ENCODE data around the gene KCTD19.
A peak's percentile ranks its signal among the peaks of the same experiment; 100 is the strongest.

Gene KCTD19

DNA sequence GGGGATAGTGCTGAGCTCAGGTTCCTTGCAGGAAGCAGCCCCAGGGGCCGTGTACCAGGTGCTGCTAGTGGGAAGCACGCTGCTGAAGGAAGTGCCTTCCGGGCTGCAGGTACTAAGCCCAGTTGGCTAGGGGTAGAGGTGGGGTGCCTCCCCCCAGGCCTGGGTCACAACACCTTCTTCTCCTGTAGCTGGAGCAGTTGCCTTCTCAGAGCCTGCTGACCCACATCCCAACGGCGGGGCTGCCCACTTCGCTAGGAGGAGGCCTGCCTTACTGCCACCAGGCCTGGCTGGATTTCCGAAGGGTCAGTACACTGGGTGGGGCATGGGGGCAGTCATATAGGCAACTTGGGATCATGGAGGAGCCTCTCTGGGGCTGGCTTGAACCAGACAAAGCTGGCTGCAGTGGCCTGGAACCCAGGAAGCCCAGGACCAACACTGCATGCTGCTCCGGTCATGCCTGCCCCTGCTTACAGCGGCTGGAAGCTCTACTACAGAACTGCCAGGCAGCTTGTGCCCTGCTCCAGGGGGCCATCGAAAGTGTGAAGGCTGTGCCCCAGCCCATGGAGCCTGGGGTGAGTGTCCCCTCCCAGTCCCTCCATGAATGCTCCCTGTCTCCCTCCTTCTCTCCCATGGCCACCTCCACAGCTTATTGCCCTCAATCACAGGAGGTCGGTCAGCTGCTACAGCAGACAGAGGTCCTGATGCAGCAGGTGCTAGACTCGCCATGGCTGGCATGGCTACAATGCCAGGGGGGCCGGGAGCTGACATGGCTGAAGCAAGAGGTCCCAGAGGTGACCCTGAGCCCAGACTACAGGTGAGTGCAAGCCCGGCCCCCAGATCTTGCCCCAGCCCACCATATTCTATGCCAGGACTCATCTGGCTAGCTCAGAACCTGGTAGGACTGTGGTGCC lies 44.8 kb downstream of the KCTD19 start:
- no peak for DNase-seq

DNA sequence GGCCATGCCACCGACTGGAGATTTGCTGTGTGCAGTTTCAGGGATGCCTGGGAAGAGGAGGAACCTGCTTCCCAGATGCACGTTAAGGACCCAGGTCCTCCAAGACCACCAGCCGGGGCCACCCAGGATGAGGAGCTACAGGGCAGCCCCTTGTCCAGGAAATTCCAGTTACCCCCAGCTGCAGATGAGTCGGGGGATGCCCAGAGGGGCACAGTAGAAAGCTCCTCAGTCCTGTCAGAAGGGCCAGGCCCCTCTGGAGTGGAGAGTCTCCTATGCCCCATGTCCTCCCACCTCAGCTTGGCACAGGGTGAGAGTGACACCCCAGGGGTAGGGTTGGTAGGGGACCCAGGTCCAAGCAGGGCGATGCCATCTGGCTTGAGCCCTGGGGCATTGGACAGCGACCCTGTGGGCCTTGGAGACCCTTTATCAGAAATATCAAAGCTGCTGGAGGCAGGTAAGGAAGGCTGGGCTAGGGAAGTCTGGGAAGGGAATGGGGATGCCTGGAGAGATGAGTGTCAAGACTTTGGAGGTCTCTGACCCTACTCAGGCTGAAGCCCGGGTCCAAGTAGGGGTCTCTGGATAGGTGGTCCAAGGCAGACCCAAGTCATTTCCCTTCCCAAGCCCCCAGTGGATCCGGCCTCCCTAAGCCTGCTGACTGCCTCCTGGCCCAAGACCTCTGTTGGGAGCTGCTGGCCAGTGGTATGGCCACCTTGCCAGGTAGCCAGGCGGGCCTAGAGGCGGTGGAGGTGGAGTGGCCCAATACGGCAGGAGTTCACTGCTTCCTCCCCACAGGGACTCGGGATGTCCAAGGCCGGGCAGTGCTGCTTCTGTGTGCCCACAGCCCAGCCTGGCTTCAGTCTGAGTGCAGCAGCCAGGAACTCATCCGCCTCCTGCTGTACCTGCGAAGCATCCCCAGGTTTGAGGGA lies 46.2 kb downstream of the KCTD19 start:
- DNase-seq = no peak

GRCh38 chr16:67279296-67280089 lies 47.0 kb downstream of the KCTD19 start, which contains the start of gene PLEKHG4:
TSS of gene PLEKHG4 (plus strand) at chr16:67279532. CDS start at chr16:67280045, 513 bp downstream.
- DNase-seq = peak; percentile 25

GRCh38 chr16:67278773-67279295 lies 47.7 kb downstream of the KCTD19 start:
- no peak for DNase-seq

GRCh38 chr16:67277999-67278772 lies 48.4 kb downstream of the KCTD19 start:
- no peak for DNase-seq

DNA sequence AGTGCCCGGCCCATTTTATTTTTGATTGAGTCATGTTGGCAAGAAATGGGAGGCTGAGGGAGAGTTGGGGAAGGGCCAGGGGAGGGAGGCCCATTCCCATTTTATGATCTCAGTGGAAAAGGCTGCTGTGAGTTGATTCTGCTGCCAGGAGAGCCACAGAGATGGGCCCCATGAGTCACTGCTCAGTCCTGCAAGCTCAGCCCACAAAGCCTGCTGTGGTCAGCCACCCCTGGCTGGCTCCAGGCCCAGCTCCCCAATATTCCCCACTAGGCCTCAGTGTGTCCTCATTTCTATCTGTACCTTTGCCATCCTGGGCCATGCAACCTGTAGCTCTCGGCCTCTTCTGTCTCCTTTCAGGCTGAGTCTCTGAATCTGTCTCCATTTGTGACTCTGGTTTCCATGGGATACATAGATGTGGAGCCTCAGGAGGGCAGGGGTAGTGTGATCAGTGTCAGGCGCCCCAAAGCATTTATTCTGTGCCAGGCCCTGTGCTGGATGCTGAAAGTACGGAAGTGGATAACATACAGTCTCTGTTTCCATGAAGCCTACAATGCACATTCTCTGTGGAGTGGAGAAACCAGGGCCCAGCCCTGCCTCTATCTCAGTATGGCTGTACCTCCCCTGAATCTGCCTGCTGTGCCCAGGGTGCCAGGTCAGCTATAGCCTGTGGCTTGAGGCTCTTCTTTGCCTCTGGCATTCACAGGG lies 49.1 kb downstream of the KCTD19 start:
- no peak for DNase-seq

- no peak for DNase-seq
These were observed 51.2 kb downstream of the KCTD19 start for GRCh38 chr16:67275321-67275720.

DNA sequence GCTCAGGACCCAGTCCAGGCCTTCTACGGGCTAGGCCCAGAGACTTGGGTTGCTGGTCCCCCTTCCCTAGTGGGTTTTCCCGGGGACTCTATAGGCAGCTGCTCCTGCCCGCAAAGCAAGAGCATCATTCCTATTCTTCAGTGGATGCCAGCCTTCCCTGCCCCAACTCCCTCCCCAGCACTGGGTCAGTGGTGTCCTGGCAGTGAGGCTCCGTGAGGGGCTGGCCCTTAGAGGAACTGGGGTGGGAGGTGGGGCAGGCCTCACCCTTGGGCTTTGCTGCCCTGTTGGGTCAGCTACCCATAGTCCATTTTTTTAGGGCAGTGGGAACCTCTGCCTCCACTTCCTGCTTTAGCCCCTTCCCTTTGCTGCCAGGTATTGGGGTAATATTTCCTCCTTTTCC lies 55.1 kb downstream of the KCTD19 start:
- no peak for DNase-seq

DNA sequence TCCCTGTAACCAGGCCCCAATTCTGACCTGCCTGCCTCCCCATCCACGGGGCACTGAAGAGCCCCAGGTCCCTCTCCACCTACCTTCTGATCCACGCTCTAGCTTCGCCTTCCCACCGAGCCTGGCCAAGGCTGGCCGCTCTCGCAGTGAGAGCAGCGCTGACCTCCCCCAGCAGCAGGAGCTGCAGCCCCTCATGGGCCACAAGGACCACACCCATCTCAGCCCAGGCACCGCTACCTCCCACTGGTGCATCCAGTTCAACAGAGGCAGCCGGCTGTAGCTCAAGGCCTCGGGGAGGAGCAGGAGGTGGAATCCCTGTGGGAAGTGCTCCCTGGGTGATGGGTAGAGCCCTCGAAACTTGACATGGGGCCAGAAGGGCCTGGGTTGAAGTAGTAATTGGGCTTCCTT lies 55.6 kb downstream of the KCTD19 start:
- no peak for DNase-seq

DNA sequence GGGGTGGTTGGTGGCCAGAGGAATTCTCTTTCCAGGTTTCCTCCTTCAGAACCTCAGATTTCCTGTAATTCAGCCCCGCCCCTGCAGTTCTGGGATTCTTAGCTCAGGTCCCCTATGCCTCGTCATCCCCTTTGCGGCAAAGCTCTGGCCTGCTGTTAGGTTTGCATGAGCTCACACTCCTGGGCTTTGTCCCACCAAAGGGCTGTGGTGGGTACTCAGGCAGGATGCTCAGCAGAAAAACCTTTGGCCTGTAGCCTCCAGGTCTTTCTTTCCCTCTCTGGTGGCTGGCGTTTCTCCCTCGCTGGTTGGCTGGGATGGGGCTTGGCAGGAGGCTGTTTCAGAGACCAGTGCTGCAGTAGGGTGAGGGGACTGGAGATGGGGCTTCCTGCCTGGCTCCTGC lies 56.8 kb downstream of the KCTD19 start:
- DNase-seq = no peak

DNA sequence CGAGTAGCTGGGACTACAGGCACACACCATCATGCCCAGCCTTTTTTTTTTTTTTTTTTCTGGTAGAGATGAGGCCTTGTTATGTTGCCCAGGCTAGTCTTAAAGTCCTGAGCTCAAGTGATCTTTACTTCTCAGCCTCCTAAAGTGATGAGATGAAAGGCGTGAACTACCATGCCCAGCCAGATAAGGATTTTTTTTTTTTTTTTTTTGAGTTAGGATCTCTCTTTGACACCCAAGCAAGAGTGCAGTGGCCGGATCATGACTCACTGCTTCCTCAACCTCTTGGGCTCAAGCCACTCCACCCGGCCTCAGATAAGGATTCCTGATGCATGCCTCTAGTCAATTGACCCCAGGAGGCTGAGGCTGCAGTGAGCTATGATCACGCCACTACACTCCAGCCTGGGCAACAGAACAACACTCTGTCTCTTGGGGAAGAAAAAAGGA lies 58.4 kb downstream of the KCTD19 start:
- no peak for DNase-seq

- no peak for DNase-seq
These were observed 60.7 kb downstream of the KCTD19 start for GRCh38 chr16:67265834-67266233.

DNA sequence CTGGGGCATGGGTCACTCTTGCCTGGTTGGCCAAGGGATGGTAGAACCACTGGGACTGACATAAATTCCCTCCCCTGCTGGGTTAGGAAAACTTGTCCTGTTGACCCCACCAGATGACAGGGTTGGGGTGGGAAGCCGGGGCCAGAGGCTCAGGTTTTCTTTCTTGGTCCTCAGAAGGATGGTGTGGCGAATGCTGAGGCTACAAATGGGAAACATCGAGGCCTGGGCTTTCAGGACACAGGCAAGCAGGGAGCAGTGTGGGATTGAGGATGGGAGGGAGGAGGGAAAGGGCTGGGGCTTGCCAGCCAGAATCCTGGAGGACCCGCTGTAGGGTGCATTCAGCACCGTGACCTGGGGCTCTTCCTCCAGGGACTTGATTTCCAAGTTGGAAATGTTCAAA lies 61.7 kb downstream of the KCTD19 start:
- DNase-seq = no peak

GRCh38 chr16:67264277-67264676 lies 62.3 kb downstream of the KCTD19 start:
- DNase-seq = no peak

DNA sequence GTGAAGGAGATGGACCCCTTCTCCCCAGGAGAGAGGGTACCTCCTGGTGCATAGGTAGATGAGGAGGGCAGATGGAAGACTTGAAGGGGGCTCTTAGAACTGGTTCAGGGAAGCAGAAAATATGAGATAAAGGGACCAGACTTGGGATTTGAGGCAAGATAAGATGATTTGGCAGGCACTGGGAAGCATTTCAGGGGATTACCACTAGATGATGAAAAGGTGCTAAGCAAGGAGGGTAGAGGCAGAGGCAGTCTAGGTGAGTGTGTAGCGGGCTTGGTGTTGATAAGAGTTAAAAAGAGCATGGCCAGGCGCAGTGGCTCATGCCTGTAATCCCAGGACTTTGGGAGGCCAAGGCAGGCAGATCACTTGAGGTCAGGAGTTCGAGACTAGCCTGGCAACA lies 63.3 kb downstream of the KCTD19 start:
- no peak for DNase-seq

- no peak for DNase-seq
These were observed 66.0 kb downstream of the KCTD19 start for GRCh38 chr16:67260426-67261063.

GRCh38 chr16:67259705-67260104 lies 66.8 kb downstream of the KCTD19 start:
- DNase-seq = no peak

- no peak for DNase-seq
These were observed 68.2 kb downstream of the KCTD19 start for GRCh38 chr16:67258161-67258835.

DNA sequence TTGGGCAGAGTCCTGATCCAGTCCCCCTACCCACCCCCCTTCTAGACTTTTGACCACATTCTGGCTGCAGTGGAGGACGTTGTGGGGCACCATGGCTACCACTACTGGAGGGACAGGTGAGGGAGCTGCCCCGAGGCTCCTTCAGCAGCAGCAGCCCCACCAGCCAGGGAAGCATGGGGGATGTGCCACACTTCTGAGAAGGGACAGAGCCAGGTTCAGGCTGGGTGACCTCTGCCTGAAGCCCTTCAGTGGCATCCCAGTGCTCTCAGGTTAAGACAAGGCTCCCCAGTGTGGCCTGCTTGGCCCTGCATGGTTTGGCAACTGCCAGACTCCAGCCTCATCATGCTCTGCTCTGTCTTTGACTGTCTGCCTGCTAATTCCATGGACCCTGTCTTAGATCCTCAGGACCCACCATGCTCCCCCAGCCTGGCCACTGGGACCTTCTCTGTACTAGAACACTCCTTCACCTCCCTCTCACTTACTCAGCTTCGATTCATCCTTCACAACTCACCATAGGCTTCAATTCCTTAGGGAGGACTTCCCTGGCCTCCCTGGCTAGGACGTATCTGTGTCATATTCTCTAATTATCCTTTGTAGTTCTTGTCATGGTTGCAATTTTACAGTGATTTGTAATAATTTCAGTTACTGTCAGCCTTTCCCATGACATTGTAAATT lies 68.9 kb downstream of the KCTD19 start:
- no peak for DNase-seq
